ENCODE measurements around the gene SERPINC1. TPM values are rescaled to one million over a fixed set of nuclear protein-coding genes. Genes with fewer than 3 reads are reported as not detected.
A peak's percentile ranks its signal among the peaks of the same experiment; 100 is the strongest.

The SERPINC1 gene
- total and polyA plus RNA-seq, 2 of the 13 experiments (the other 11 are each of a cell fraction or from before 2014, with no cell fraction given): 142 to 205 TPM

DNA sequence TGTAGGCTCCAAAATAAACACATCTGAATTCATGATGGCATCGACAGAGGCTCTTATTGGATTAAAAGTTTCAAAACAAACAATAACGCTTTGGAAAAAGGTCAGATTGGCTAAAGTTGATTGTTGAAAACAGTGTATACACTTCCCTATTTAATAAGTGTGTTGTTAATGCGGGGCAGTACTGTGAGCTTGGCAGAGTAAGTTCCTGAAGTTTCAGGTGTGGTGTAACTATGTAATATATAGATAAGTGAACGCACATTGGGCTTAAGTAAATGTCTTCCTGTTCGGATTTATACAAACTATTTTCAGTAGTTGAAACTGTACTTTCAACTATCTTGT is 48.1 kb downstream of the SERPINC1 start:
- intact Hi-C loops (cut with micrococcal nuclease; ENCODE audit: unreplicated experiment) (loop anchor here (2.0 to 5.0 kb wide), 2 partner anchors 58 to 154 kb away; partner anchors contain the start of gene RC3H1), in situ Hi-C loops (cut with HindIII; ENCODE audit: extremely low pct_ligation_motif_present, low pct_unique_long_range_greater_than_20kb) (loop anchor here (10.0 kb wide), 1 partner anchor 206 kb away; no protein-coding TSS in a partner anchor)
- Histone ChIP-seq H3K9me3 (ENCODE audit: low read length) (no peaks in the 10 kb centered on the region), H3K36me3 (replicated peaks in 1 of 2; ENCODE audit: control insufficient read depth in 1 of 2, insufficient read depth in 2 of 2, low read length in 2 of 2) (peaks cover 0 to 47% of the 10 kb centered on the region in 2 experiments; a peak in 4 of 5 replicates), H4K20me1 (ENCODE audit: insufficient read depth, low read length) (peaks cover 29% of the 10 kb centered on the region), H3K4me2 (ENCODE audit: low read depth, low read length) (peak overlapping the region; percentile 88), H3K9ac (ENCODE audit: insufficient read depth, low read depth, low read length) (peak overlapping the region; percentile 84), H3K4me3 (replicated peaks in 1 of 3; ENCODE audit: insufficient read depth in 1 of 3, low read depth in 2 of 3, low read length in 3 of 3) (peak overlapping the region; percentile 58 to 98 (median 94)), H3K4me1 (ENCODE audit: insufficient read depth, low read length) (peaks cover 45% of the 10 kb centered on the region), H3K79me2 (ENCODE audit: insufficient read depth, low read length) (peaks cover 28% of the 10 kb centered on the region), H2AFZ (ENCODE audit: low read length) (peak overlapping the region; percentile 58), H3K27me3 (ENCODE audit: control insufficient read depth in 1 of 2, insufficient read depth in 2 of 2, low read length in 2 of 2) (no peaks in the 10 kb centered on the region; a peak in 1 of 5 replicates), H3K27ac (ENCODE audit: extremely low read length, insufficient read depth, low read length) (peak overlapping the region; percentile 84)
- ChIA-PET POLR2A (interaction anchor here (1.0 to 3.9 kb wide), 16 partner anchors 8 to 1154 kb away, joined by 3 to 47 read pairs (median 5); partner anchors contain the start of genes CACYBP, CENPL, DARS2 and MRPS14), CTCF (ENCODE audit: low intra/inter-chr PET ratio, low total read pairs) (no interaction called here)
- DNase-seq (ENCODE audit: low spot score) (no peak), ATAC-seq (no peak), FAIRE-seq (no peak)
- 16% methylated on average over 5 of the region's 5 CpGs for WGBS (ENCODE audit: low lambda C conversion rate)
- no peak for TF ChIP-seq RARA (CRISPR knock-in tag; IDR thresholded peaks at IDR 0.05)
- TF ChIP-seq KDM5A (IDR thresholded peaks at IDR 0.05; ENCODE audit: borderline replicate concordance, low read length): 0 out of 2 replicates have a peak, but pooled peaks have one; percentile 11
- no TSS peak for BruUV-seq (replicated peaks)

DNA sequence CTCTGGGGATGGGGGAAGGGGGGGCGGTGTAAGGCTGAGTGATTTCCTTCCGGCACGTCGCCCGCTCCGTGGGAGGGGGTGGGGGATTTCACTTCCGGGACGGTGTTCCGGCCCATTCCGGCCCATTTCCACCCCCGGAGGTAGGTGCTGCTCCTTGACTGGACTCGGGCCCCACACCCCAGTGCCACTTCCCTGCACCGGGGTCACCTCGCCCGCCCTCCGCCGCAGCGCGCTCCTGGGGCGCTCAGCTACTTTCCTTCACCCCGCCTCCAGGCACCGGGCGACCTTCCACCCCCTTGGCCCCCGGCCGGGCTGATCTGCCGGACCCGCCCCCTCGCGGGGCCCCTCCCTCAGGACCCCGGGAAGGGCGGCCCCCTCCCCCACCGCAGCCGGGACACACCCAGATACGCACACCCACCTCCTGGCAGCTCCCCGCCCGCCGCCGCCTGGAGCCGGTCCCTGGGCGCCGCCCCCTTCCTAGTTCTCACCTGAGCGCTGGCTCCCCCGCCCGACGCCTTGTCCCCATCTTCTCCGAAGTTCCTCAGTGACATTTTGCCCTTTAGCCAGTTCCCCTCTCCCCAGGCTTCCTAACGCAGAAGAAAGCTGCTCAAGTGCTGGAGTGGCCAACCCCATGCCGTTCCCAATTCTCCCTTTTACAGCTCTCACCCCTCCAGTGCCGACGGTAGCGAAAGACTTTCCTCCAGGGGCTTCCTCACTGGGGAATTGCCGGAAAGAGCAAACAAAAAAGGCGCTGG is 48.7 kb downstream of the SERPINC1 start, which contains the start of gene ZBTB37:
Gene ZBTB37, plus strand, starts transcription at position 115 of the 755 bp plus-strand sequence. CDS start 1,846 bp downstream, outside the sequence.
- H3K4me2 ChIP-seq (ENCODE audit: low read depth, low read length): peak within 1 kb of the TSS; percentile 88
- H3K4me3 ChIP-seq (replicated peaks in 1 of 3; ENCODE audit: insufficient read depth in 1 of 3, low read depth in 2 of 3, low read length in 3 of 3): peak within 1 kb of the TSS; percentile 58 to 98 (median 94)
- peaks cover 4 to 52% of the 10 kb centered on the region in 2 experiments for H3K36me3 ChIP-seq (replicated peaks in 1 of 2; ENCODE audit: control insufficient read depth in 1 of 2, insufficient read depth in 2 of 2, low read length in 2 of 2)
- CTCF ChIA-PET (ENCODE audit: low intra/inter-chr PET ratio, low total read pairs): no interaction called here
- H4K20me1 ChIP-seq (ENCODE audit: insufficient read depth, low read length): peaks cover 32% of the 10 kb centered on the region
- POLR2A ChIA-PET: interaction anchor here (0.6 to 3.9 kb wide), 37 partner anchors 8 to 1155 kb away, joined by 3 to 47 read pairs (median 4); partner anchors contain the start of genes CACYBP, CENPL, DARS2 and KLHL20
- H2AFZ ChIP-seq (ENCODE audit: low read length): peak within 1 kb of the TSS; percentile 58
- peak within 1 kb of the TSS; percentile 91 for H3K27ac ChIP-seq (ENCODE audit: extremely low read length, insufficient read depth, low read length)
- H3K79me2 ChIP-seq (ENCODE audit: insufficient read depth, low read length): peaks cover 28% of the 10 kb centered on the region
- BruUV-seq (replicated peaks): no TSS peak
- peak; percentile 80 for ATAC-seq
- peak within 1 kb of the TSS; percentile 95 for H3K9ac ChIP-seq (ENCODE audit: insufficient read depth, low read depth, low read length)
- no peak for FAIRE-seq
- in situ Hi-C loops (cut with HindIII; ENCODE audit: extremely low pct_ligation_motif_present, low pct_unique_long_range_greater_than_20kb) (loop anchor here (10.0 kb wide), 1 partner anchor 206 kb away; no protein-coding TSS in a partner anchor), intact Hi-C loops (cut with micrococcal nuclease; ENCODE audit: unreplicated experiment) (loop anchor here (2.0 to 5.0 kb wide), 2 partner anchors 59 to 154 kb away; partner anchors contain the start of gene RC3H1)
- peaks cover 45% of the 10 kb centered on the region for H3K4me1 ChIP-seq (ENCODE audit: insufficient read depth, low read length)
- H3K27me3 ChIP-seq (ENCODE audit: control insufficient read depth in 1 of 2, insufficient read depth in 2 of 2, low read length in 2 of 2): no peaks in the 10 kb centered on the region; a peak in 1 of 5 replicates
- H3K9me3 ChIP-seq (ENCODE audit: low read length): no peaks in the 10 kb centered on the region
- 2% methylated on average over 29 of the region's 53 CpGs for WGBS (ENCODE audit: low lambda C conversion rate)
- DNase-seq (ENCODE audit: low spot score): peak; percentile 74
- TF ChIP-seq ZNF563 (CRISPR knock-in tag; IDR thresholded peaks at IDR 0.05) (peak; percentile 67; the same call in 1 of the 2 replicates), ZNF572 (CRISPR knock-in tag; IDR thresholded peaks at IDR 0.05) (0 out of 2 replicates have a peak, but pooled peaks have one; percentile 28), PCBP1 (IDR thresholded peaks at IDR 0.05; ENCODE audit: borderline replicate concordance, low read depth, low read length) (0 out of 2 replicates have a peak, but pooled peaks have one; percentile 88)
- TF ChIP-seq, protein P1, sequence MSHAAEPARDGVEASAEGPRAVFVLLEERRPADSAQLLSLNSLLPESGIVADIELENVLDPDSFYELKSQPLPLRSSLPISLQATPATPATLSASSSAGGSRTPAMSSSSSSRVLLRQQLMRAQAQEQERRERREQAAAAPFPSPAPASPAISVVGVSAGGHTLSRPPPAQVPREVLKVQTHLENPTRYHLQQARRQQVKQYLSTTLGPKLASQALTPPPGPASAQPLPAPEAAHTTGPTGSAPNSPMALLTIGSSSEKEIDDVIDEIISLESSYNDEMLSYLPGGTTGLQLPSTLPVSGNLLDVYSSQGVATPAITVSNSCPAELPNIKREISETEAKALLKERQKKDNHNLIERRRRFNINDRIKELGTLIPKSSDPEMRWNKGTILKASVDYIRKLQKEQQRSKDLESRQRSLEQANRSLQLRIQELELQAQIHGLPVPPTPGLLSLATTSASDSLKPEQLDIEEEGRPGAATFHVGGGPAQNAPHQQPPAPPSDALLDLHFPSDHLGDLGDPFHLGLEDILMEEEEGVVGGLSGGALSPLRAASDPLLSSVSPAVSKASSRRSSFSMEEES (CRISPR knock-in tag; IDR thresholded peaks at IDR 0.05): 0 out of 2 replicates have a peak, but pooled peaks have one; percentile 23

All from HepG2 (cell line).